Keratinocyte (primary cell): ENCODE results near the gene FBXO45. TPM values are rescaled to one million over a fixed set of nuclear protein-coding genes. Genes with fewer than 3 reads are reported as not detected.

Experiments
- DNase-seq: peaks from one replicate; pipeline ENCODE4 v3.0.0-alpha.2; 2011; ENCODE audit warnings: low read depth, missing footprints, low spot score
- FAIRE-seq: peaks from 2 replicates; lab custom pipeline; 2011; peaks lifted over from hg19 to GRCh38; lab: Jason Lieb, UNC
- H2AFZ ChIP-seq: 2 replicates; pipeline ENCODE4 v1.6.0; 2012; ENCODE audit warnings: low read length, control low read depth, inconsistent platforms; ENCODE audit not compliant: control insufficient read depth
- H3K27ac ChIP-seq: 2 replicates; pipeline ENCODE4 v1.5.1; 2011; ENCODE audit warnings: low read length; ENCODE audit not compliant: control insufficient read depth, insufficient read depth
- H3K27me3 ChIP-seq: 3 replicates; pipeline ENCODE4 v1.6.0; 2011; ENCODE audit warnings: low read length; ENCODE audit not compliant: control insufficient read depth, insufficient read depth; ENCODE audit errors: extremely low read depth
- H3K36me3 ChIP-seq, 2 experiments: 2 replicates in 1 of 2; 3 replicates in 1 of 2; pipeline ENCODE4 v1.5.1; 2011; ENCODE audit warnings: low read length in 2 of 2, mild to moderate bottlenecking in 1 of 2; ENCODE audit not compliant: control insufficient read depth in 2 of 2, insufficient read depth in 2 of 2; ENCODE audit errors: extremely low read depth in 1 of 2
- H3K4me1 ChIP-seq: 3 replicates; pipeline ENCODE4 v1.5.1; 2011; ENCODE audit warnings: low read length; ENCODE audit not compliant: control insufficient read depth, insufficient read depth; ENCODE audit errors: extremely low read depth
- H3K4me2 ChIP-seq: 3 replicates; pipeline ENCODE4 v1.6.0; 2011; ENCODE audit warnings: low read depth, low read length; ENCODE audit not compliant: control insufficient read depth, insufficient read depth; ENCODE audit errors: extremely low read depth
- H3K4me3 ChIP-seq, 3 experiments: fragments of 200-600 bp in 1 of 3; sonication (generic) in 1 of 3; 2 replicates in 2 of 3; 3 replicates in 1 of 3; pipeline ENCODE4 v1.5.1; 2011 to 2016; ENCODE audit warnings: low read length in 3 of 3, mild to moderate bottlenecking in 3 of 3, control low read depth in 2 of 3, inconsistent platforms in 1 of 3, low read depth in 1 of 3, mixed read lengths in 1 of 3, mixed run types in 1 of 3, moderate library complexity in 1 of 3; ENCODE audit not compliant: control insufficient read depth in 2 of 3, insufficient read depth in 2 of 3; ENCODE audit errors: extremely low read depth in 1 of 3
- H3K79me2 ChIP-seq: 2 replicates; pipeline ENCODE4 v1.6.0; 2012; ENCODE audit warnings: low read length; ENCODE audit not compliant: control insufficient read depth, insufficient read depth
- H3K9ac ChIP-seq: 3 replicates; pipeline ENCODE4 v1.6.0; 2011; ENCODE audit warnings: low read length; ENCODE audit not compliant: control insufficient read depth, insufficient read depth; ENCODE audit errors: extremely low read depth
- H3K9me1 ChIP-seq: 3 replicates; pipeline ENCODE4 v1.6.0; 2011; ENCODE audit warnings: low read length; ENCODE audit not compliant: control insufficient read depth, insufficient read depth; ENCODE audit errors: extremely low read depth
- H3K9me3 ChIP-seq: 2 replicates; pipeline ENCODE4 v1.5.1; 2012; ENCODE audit warnings: low read depth, low read length; ENCODE audit not compliant: control insufficient read depth
- H4K20me1 ChIP-seq: 3 replicates; pipeline ENCODE4 v1.6.0; 2011; ENCODE audit warnings: low read length; ENCODE audit not compliant: control insufficient read depth, insufficient read depth; ENCODE audit errors: extremely low read depth
- CTCF ChIP-seq, 3 experiments: IDR thresholded peaks in 1 of 3; conservative IDR thresholded peaks in 1 of 3; optimal IDR thresholded peaks in 1 of 3; 2 replicates in 2 of 3; 3 replicates in 1 of 3; pipeline versions ENCODE3 to v1.5.1; 2011; ENCODE audit warnings: low read length in 3 of 3, mild to moderate bottlenecking in 3 of 3, moderate library complexity in 2 of 3, control low read depth in 1 of 3, inconsistent platforms in 1 of 3; ENCODE audit not compliant: insufficient read depth in 2 of 3; ENCODE audit errors: extremely low read depth in 1 of 3
- EZH2 ChIP-seq: IDR thresholded peaks from one replicate; pipeline ENCODE4 v1.6.1; 2012; ENCODE audit warnings: inconsistent platforms, mild to moderate bottlenecking, low read length, moderate library complexity
- dilution Hi-C: fragments of 300-500 bp; cut with MboI; formaldehyde crosslinking; loops from one replicate; pipeline ENCODE4 v1.7.0; 2020; ENCODE audit warnings: low sequenced_read_pairs; ENCODE audit not compliant: extremely low pct_ligation_motif_present
- polyA plus RNA-seq, 5 experiments: library from polyadenylated mRNA; depleted of rRNA in 3 of 5; stranded (reverse) in 3 of 5; stranded (forward) in 1 of 5; unstranded in 1 of 5; fragments of >200 nt; gene quantifications; 1 replicate in 1 of 5; 2 replicates in 3 of 5; 3 replicates in 1 of 5; pipeline versions ENCODE4 v1.2.1 to v1.2.3, GENCODE V29; 2011 to 2012; ENCODE audit warnings: missing spikeins in 2 of 5, low read depth in 1 of 5, low replicate concordance in 1 of 5

FBXO45 gene
- polyA plus RNA-seq, 1 donor (not counting 4 experiments of a cell fraction or from before 2014, with no cell fraction given): 17.9 TPM

- H3K9me3 ChIP-seq: no peaks in the 10 kb centered on the region
- H3K9me1 ChIP-seq: no peaks in the 10 kb centered on the region
- dilution Hi-C loops: no loop called here
- no peak overlapping the region for H3K4me2 ChIP-seq
- no peak overlapping the region for H3K9ac ChIP-seq
- H3K4me1 ChIP-seq: peaks cover 16% of the 10 kb centered on the region
- no peak for DNase-seq
- no peak overlapping the region for H3K27ac ChIP-seq
- H4K20me1 ChIP-seq: no peaks in the 10 kb centered on the region
- H3K79me2 ChIP-seq: peaks cover 12% of the 10 kb centered on the region
- H2AFZ ChIP-seq: no peak overlapping the region
- no peak for FAIRE-seq
- no peak overlapping the region for H3K4me3 ChIP-seq
- no peaks in the 10 kb centered on the region for H3K27me3 ChIP-seq
- H3K36me3 ChIP-seq: peaks cover 3 to 4% of the 10 kb centered on the region in 2 experiments
- no peak for TF ChIP-seq EZH2
- TF ChIP-seq CTCF (optimal IDR thresholded peaks at IDR 0.05 in 1 of 3, IDR thresholded peaks at IDR 0.05 in 1 of 3, conservative IDR thresholded peaks at IDR 0.05 in 1 of 3; ENCODE audit: extremely low read depth in 1 of 3, insufficient read depth in 2 of 3, low read length in 3 of 3): no peak
Observed at GRCh38 chr3:196559826-196560225, 8.6 kb upstream of the FBXO45 start.

GRCh38 chr3:196563721-196564225, 4.7 kb upstream of the FBXO45 start:
- H3K4me1 ChIP-seq: peaks cover 25% of the 10 kb centered on the region
- H3K9ac ChIP-seq: peak overlapping the region; percentile 5
- peak overlapping the region; percentile 47 for H3K4me2 ChIP-seq
- no peaks in the 10 kb centered on the region for H4K20me1 ChIP-seq
- no peak for FAIRE-seq
- H3K79me2 ChIP-seq: peaks cover 28% of the 10 kb centered on the region
- H3K36me3 ChIP-seq: peaks cover 6 to 8% of the 10 kb centered on the region in 2 experiments
- peak; percentile 4 for DNase-seq
- H2AFZ ChIP-seq: no peak overlapping the region
- dilution Hi-C loops: no loop called here
- peak overlapping the region; percentile 78 for H3K27ac ChIP-seq
- H3K9me3 ChIP-seq: no peaks in the 10 kb centered on the region
- no peaks in the 10 kb centered on the region for H3K27me3 ChIP-seq
- H3K9me1 ChIP-seq: no peaks in the 10 kb centered on the region
- TF ChIP-seq EZH2: no peak
- no peak for TF ChIP-seq CTCF (optimal IDR thresholded peaks at IDR 0.05 in 1 of 3, IDR thresholded peaks at IDR 0.05 in 1 of 3, conservative IDR thresholded peaks at IDR 0.05 in 1 of 3; ENCODE audit: extremely low read depth in 1 of 3, insufficient read depth in 2 of 3, low read length in 3 of 3)
- peak overlapping the region in 1 of 3 experiments; percentile 39 for H3K4me3 ChIP-seq
